Measurements from ENCODE around the gene ACTR10.

ACTR10 gene

GRCh38 chr14:58199726-58200479 is at the start of gene ACTR10:
Gene ACTR10 (plus strand): TSS chr14:58200149. CDS start chr14:58200218, 69 bp downstream.
- peak; percentile 92 for DNase-seq
- in situ Hi-C loops (cut with MboI; ENCODE audit: low pct_unique_long_range_greater_than_20kb, low sequenced_read_pairs), result no loop called here

- in situ Hi-C loops (cut with MboI; ENCODE audit: low pct_unique_long_range_greater_than_20kb, low sequenced_read_pairs), result no loop called here
Measured at GRCh38 chr14:58150243-58150805, 49.6 kb upstream of the ACTR10 start.

GRCh38 chr14:58151133-58152013 is 48.6 kb upstream of the ACTR10 start:
- in situ Hi-C loops (cut with MboI; ENCODE audit: low pct_unique_long_range_greater_than_20kb, low sequenced_read_pairs), result no loop called here
- DNase-seq, result peak; percentile 36

More at GRCh38 chr14:58150243-58150805, 49.6 kb upstream of the ACTR10 start:
- DNase-seq, result no peak

- in situ Hi-C loops (cut with MboI; ENCODE audit: low pct_unique_long_range_greater_than_20kb, low sequenced_read_pairs), result no loop called here
- DNase-seq, result peak; percentile 84
Measured at GRCh38 chr14:58152014-58152857, 47.7 kb upstream of the ACTR10 start, which contains the start of gene ARMH4. Gene ARMH4 (minus strand): TSS chr14:58152213. CDS start chr14:58139358, 12,855 bp downstream.

GRCh38 chr14:58160561-58160960 is 39.4 kb upstream of the ACTR10 start:
- no peak for DNase-seq
- in situ Hi-C loops (cut with MboI; ENCODE audit: low pct_unique_long_range_greater_than_20kb, low sequenced_read_pairs), result no loop called here

- DNase-seq, result peak; percentile 85
- in situ Hi-C loops (cut with MboI; ENCODE audit: low pct_unique_long_range_greater_than_20kb, low sequenced_read_pairs), result no loop called here
Measured at GRCh38 chr14:58166005-58166983, 33.7 kb upstream of the ACTR10 start.

- in situ Hi-C loops (cut with MboI; ENCODE audit: low pct_unique_long_range_greater_than_20kb, low sequenced_read_pairs), result no loop called here
- no peak for DNase-seq
Measured at GRCh38 chr14:58167057-58167456, 32.9 kb upstream of the ACTR10 start.

- in situ Hi-C loops (cut with MboI; ENCODE audit: low pct_unique_long_range_greater_than_20kb, low sequenced_read_pairs), result no loop called here
- DNase-seq, result no peak
Measured at GRCh38 chr14:58167891-58168290, 32.1 kb upstream of the ACTR10 start.

GRCh38 chr14:58171090-58171489 is 28.9 kb upstream of the ACTR10 start:
- in situ Hi-C loops (cut with MboI; ENCODE audit: low pct_unique_long_range_greater_than_20kb, low sequenced_read_pairs), result no loop called here
- DNase-seq, result peak; percentile 84

GRCh38 chr14:58177125-58177524 is 22.8 kb upstream of the ACTR10 start:
- DNase-seq, result no peak
- in situ Hi-C loops (cut with MboI; ENCODE audit: low pct_unique_long_range_greater_than_20kb, low sequenced_read_pairs), result no loop called here

GRCh38 chr14:58189176-58189575 is 10.8 kb upstream of the ACTR10 start:
- DNase-seq, result no peak
- in situ Hi-C loops (cut with MboI; ENCODE audit: low pct_unique_long_range_greater_than_20kb, low sequenced_read_pairs), result no loop called here

GRCh38 chr14:58191763-58192601 is 8.0 kb upstream of the ACTR10 start:
- in situ Hi-C loops (cut with MboI; ENCODE audit: low pct_unique_long_range_greater_than_20kb, low sequenced_read_pairs), result no loop called here
- DNase-seq, result no peak

GRCh38 chr14:58193542-58193941 is 6.4 kb upstream of the ACTR10 start:
- no peak for DNase-seq
- in situ Hi-C loops (cut with MboI; ENCODE audit: low pct_unique_long_range_greater_than_20kb, low sequenced_read_pairs), result no loop called here

GRCh38 chr14:58196198-58196597 is 3.8 kb upstream of the ACTR10 start:
- peak; percentile 14 for DNase-seq
- in situ Hi-C loops (cut with MboI; ENCODE audit: low pct_unique_long_range_greater_than_20kb, low sequenced_read_pairs), result no loop called here

GRCh38 chr14:58198086-58198485 is 1.9 kb upstream of the ACTR10 start:
- in situ Hi-C loops (cut with MboI; ENCODE audit: low pct_unique_long_range_greater_than_20kb, low sequenced_read_pairs), result no loop called here
- no peak for DNase-seq

GRCh38 chr14:58200480-58200841 is 512 bp downstream of the ACTR10 start:
- DNase-seq, result no peak
- in situ Hi-C loops (cut with MboI; ENCODE audit: low pct_unique_long_range_greater_than_20kb, low sequenced_read_pairs), result no loop called here

- no peak for DNase-seq
- in situ Hi-C loops (cut with MboI; ENCODE audit: low pct_unique_long_range_greater_than_20kb, low sequenced_read_pairs), result no loop called here
Measured at GRCh38 chr14:58200846-58201245, 897 bp downstream of the ACTR10 start.
